Vagina (tissue), 2 donors: ENCODE data around the gene AKAP1.

Source experiments
- CTCF ChIP-seq, 3 experiments: fragments of 450-650 bp in 2 of 3; fragments of 200-600 bp in 1 of 3; sonication (generic) in 1 of 3; IDR thresholded peaks; one replicate each; pipeline ENCODE4 v1.5.1; 2017 to 2019; ENCODE audit warnings: antibody characterized with exemption in 3 of 3, mild to moderate bottlenecking in 2 of 3, moderate library complexity in 2 of 3
- POLR2A ChIP-seq, 2 donors: fragments of 450-650 bp; IDR thresholded peaks; one replicate each; pipeline ENCODE4 v1.6.1; 2017; ENCODE audit warnings: antibody characterized with exemption in 2 of 2, mild to moderate bottlenecking in 2 of 2, moderate library complexity in 2 of 2
- POLR2AphosphoS5 ChIP-seq, 2 donors: sonication (generic); formaldehyde crosslinking; IDR thresholded peaks; one replicate each; pipeline ENCODE4 v1.9.0; 2017; ENCODE audit warnings: antibody characterized with exemption in 2 of 2, mild to moderate bottlenecking in 2 of 2, low read depth in 1 of 2; ENCODE audit not compliant: insufficient read depth in 1 of 2

- TF ChIP-seq POLR2AphosphoS5 (IDR thresholded peaks at IDR 0.05; ENCODE audit: insufficient read depth in 1 of 2, low read depth in 1 of 2) (no peak), POLR2A (IDR thresholded peaks at IDR 0.05) (no peak), CTCF (IDR thresholded peaks at IDR 0.05) (no peak)
Observed at GRCh38 chr17:57084361-57084801, 665 bp upstream of the AKAP1 start.
